NOMO-1 (cell line): ENCODE results near the gene EIF2S3.
"Not testable (repeated sequence)": the region's sequence is repeated elsewhere in the genome, so short reads cannot be mapped to it uniquely, and the experiment has no call there.

Experiments used
- DNase-seq, 2 experiments: peaks; one replicate each; lab custom pipeline; 2025; ENCODE audit not compliant: unreplicated experiment in 2 of 2; lab: John Stamatoyannopoulos, UW

Gene EIF2S3

DNA sequence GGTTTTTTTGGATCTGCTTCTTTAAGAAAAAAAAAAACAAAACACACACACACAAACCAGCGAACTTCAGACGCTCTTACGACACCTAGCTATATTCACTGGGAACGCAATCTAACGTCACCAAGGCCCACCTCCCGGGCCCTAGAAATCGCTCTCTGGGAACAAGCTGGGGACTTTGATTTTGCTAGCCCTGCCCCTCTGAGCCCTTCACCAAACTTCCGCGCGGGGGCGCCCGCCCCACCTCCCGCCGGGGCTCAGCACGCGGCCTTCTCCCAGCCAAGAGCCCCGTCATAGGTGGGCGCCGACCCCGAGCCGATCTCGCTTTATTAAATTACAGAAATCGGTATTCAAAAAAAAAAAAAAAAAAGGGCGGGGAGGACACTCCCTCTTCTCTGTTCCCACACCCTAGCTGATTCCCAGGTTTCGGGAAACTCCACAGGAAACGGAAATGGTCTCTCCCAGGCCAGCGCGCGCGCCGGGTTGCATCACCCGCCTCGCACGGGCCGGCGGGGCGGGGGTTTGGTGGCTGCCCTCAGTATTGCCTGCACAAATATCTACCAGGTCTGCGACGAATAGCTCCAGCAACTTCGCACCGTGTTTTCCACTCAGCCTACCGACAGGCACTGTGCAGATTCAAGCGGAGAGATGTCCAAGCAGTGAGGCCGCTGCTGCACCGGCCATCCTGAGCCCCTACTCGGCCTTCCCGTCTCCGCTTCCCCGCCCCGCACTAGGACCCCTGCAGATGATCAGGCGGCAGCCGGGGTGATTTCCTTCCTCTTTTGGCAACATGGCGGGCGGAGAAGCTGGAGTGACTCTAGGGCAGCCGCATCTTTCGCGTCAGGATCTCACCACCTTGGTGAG is at the start of gene EIF2S3:
Gene EIF2S3, plus strand, starts transcription at position 775 of the 861 bp plus-strand sequence. Its CDS starts 13 bp downstream, at position 788.
- DNase-seq: peak; percentile 94 to 96

DNA sequence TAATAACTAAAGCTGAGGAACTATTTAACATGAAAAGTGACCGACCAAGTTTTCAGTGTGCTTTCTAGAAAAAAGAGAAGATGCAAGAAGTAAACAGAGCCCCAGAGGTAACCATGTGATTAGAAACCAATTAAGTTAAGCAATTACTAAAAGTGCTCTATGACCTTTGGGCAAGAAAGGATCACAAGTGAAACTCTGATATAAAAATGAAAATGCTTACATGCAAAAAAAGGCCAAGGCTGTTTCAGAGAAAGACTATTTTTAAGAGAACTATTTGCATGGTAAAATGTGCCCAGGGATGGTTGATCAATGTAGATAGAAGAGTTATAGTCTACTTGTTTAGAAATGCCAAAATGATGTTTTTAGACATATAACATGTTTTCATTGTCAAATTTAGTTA is 49.7 kb upstream of the EIF2S3 start:
- no peak for DNase-seq

DNA sequence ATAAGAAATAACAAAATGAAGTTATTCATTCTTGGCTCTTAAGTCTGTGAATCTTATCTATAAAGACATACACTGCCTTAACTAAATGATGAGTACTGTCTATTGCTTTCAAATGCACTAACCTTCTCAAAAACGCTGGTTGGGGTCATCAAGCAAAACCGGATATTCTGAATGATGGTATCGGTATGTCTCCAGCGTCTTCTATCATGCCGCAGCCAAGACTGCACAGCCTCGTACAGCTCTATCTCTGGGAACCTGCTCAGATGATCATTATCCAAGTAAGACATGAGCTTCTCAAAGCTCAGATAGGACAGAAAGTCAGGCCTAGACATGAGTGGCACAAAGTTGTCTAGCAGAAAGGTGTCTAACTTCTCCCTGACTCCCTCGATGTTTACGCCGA is 48.9 kb upstream of the EIF2S3 start:
- DNase-seq: no peak

DNA sequence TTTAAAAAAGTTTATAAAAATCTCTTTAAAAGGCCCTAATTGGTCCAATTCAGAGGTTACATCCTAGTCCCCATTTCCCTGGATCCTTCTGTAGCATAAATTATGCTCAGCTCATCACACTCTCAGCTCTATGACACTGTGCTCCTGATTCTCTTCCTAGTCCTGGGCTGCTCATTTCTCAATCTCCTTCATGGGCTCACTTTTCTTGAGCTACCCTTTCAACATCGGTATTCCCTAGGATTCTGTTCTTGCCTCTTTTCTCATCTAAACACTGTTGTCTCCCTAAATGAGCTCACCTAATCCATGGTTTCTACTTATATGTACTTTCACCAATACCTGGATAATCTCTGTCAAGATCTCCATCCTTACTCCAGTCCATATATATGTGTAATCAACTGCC is 42.5 kb upstream of the EIF2S3 start:
- no peak for DNase-seq

DNA sequence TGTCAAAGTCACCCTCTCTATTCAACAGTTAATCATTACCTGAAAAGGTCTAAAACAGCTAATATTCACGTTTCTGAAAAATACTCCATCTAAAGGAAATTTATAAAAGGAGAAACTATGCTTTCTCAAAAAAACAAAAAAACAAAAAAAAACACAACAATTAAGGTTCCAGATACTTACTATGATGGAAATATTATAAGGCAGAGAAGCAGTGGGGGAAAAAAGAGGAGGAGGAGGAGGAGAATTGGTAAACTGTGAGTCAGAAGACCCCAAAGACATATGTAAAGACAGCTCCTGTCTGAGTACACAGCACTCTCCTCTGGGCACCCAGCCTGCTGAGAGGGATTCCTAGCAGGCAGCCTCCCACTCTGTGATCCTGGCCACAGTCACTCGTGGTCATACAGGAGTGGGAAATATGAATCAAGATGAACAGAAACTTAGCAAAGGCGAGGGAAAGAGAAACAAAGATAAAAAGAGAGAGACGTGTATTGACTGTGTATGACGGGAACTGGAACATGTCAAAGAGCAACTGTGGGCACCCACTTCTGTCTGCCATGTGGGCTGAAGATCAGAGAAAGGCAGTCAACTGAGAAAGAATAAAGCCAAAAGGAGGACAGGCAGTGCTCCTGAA is 40.3 kb upstream of the EIF2S3 start:
- no peak for DNase-seq

DNA sequence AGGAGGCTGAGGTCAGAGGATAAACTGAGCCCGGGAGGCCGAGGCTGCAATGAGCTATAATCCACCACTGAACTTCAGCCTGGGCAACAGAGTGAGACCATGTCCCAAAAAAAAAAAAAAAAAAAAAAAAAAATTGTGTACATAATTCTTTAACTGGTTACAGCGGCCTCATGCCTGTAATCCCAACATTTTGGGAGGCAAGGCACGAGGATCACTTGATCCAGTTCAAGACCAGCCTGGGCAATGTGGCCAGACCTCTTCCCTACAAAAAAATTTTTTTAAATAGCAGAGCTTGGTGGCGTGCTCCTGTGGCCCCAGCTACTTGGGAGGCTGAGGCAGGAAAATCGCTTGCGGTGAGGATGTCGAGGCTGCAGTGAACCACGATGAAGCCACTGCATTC is 37.1 kb upstream of the EIF2S3 start:
- DNase-seq: no peak

DNA sequence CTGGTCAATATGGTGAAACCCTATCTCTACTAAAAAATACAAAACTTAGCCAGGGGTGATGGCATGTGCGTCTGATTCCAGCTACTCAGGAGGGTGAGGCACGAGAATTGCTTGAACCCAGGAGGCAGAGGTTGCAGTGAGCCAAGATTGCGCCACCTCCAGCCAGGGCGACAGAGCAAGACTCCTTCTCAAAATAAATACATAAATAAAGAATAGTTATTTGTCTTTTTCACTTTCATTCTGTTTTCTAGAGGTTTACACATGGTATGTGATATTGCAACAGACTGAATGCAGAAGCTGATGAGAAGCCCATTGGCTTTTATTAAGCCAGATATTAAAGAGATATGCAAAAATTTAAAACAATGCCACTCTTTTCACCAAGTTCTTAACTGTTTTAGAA is 35.9 kb upstream of the EIF2S3 start:
- peak in 1 of 2 experiments; percentile 3 for DNase-seq

DNA sequence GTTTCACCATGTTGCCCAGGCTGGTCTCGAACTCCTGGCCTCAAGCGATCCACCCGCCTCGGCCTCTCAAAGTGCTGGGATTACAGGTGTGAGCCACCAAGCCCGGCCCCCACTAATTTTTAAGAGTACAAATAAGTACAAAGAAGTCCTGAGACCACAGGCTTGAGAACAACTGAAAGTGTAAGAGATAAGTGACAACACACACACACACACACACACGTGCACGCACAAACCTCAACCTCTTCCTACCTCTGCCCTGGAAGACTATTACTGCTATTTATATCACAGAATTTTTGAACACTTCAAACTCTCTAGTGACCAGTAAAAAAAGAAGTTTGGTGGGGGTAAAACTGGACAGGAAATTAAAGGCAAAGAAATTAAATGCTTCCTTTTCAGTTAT is 35.3 kb upstream of the EIF2S3 start:
- no peak for DNase-seq

DNA sequence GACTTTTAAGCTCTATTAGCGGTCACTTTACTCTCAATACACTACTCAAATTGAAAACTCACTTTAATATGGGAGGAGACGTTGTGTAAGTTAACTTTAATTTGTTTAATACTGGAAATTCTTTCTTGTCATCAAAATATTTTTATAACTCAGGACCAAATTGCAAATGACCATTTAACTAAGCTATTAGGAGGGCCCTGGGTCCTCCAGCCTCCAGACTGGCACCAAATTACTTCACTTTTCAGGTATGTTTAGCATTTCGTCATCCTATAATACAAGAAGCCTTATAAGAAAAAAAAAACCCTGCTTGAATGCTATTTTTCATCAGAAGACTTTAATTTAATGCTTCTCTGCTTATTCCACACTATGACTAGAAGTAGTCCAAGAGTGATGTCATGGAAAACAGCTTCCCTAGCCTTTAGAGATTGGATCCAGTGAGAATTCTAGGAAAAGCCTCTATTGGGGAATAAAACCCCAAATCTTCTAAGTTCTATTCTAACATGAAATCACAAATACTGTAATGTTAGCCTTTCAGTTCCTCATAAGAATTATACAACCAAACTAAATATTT is 34.4 kb upstream of the EIF2S3 start:
- DNase-seq: no peak

DNA sequence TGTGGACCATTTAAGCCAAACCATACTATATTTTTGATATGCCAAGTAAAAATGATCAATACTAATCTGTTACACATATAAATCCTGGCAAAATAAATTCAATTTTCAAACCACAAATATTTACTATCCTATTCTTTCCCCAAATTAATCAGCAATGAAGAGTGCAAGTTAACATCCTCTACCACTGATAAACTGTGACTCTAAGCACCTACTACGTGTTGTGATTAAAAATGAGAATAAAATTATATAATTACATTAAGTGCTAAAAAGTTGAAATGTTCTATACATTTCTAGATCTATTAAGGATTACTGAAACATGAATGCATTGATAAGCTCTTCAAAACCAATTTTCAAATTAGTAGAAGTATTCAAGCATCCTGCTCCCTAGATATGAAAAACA is 31.2 kb upstream of the EIF2S3 start:
- no peak for DNase-seq

DNA sequence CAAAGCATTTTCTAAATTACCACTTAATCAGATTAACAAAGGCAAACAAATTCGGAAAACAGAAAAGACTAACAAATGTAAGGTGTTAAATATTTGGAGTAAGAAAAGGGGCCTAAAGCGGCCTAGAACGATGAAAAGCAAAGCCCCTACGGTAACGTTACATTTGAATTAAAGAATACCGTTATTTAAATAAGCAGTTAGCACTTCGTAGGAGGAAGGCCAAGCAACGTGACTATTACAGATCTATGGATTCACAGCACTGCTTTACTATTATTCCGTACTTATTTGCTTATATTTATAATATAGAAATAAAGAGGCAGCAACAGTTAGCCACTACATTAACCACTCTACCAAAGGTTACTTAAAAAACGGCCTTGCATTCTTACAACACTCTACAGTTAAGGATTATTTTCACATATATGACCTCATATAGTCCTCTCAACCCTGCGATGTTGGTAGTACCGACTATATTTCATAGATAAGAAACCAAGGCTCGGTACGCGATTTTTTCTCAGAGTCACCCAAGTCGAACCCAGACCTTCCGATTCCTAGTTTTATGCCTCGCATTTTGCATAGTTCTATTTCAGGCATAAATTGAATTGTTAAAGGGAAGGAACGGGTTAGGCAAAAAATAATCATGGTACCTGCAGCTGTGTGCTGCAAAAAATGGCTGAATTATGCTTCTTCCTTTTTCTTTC is 30.6 kb upstream of the EIF2S3 start:
- peak in 1 of 2 experiments; percentile 22 for DNase-seq

DNA sequence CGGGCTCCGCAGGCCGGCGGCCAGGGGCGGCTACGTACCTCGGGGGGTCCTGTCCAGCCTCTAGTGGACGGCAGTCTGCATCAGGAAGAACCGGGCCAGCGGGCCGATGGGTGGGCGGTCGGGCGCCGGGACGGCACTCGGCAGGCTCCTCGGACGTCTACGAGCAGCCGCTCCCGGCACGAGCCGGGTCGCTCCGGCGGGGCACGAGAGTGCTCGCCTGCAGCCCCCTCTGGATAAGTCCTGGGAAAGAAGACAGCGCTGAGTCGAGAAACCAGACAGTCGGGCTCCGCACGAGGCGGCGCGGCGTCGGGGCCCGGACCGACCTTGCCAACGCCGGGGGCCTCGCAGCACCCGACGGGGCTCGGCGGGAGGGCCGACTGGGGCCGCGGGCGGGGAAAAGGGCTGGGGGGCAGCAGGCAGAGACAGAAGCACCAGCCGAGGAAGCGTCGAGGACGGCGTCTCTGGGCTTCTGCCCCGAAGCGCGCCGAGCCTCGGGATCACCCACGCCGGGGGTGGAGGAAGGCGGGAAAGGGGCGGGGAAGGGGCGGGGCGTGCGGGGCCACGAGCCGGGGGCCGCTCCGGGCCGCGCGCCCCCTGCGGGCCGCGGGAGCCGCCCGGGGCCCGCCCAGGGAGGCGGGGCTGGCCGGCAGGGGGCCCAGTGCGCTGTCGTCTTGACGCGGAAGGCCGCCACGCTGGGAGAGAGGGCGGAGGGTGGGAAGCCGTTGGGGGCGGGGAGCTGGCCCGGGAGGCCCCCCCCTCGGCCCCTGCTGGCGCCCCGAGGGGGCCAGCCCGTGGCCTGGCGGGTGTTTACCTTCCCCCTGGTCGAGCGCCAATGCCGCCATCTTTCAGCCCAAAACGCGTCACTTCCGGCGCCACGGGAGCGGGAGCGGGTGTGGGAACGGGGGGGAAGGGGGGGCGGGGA is 29.7 kb upstream of the EIF2S3 start:
- peak; percentile 74 to 87 for DNase-seq

DNA sequence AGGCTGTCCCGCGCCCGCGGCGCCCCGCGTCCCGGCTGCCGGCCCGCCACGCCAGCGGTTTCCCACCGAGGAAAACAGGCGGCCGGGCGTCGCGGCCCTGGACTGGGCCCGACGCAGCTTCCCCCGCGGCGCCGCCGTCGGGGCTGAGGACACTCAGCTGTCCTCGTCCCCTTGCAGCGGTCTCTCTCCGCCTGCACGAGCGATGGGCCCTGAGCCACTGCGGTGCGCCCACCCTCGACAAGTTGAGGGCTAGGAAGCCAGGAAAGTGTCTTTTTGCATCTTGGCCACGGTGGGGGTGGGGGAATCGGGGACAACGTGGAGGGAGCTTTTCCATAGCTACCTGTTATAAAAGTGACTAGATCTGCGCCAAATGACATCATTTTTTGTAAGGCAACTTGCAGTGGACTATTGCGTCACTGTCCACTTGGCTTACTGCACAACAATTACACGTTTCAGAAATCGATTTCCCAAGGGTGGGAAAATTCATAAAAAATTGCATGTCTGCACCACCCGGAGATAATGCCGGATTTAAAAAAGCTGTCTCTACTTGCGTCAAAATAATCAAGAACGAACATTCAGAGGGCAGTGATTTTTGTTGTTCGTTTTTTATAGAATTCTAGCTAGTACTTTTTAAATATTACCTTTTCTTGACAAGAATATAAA is 28.9 kb upstream of the EIF2S3 start:
- peak; percentile 9 to 30 for DNase-seq

DNA sequence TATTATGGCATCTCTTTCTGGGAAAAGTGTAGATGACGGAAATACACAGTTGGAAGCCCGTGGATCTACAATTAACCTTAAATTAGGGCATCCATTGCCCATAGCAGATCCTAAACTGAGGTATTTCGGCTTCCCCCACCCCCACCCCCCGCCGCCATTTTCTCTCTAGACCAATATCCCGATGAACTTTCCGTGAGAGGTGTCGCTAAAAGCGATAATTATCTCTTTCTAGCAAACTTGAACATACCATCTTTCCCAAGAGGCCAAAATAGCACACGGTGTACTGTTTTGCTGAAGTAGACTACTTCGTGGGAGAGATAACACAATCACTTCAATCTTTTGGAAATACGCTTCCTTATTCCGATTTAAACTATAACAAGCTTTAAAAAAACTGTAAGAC is 28.3 kb upstream of the EIF2S3 start:
- peak in 1 of 2 experiments; percentile 5 for DNase-seq

DNA sequence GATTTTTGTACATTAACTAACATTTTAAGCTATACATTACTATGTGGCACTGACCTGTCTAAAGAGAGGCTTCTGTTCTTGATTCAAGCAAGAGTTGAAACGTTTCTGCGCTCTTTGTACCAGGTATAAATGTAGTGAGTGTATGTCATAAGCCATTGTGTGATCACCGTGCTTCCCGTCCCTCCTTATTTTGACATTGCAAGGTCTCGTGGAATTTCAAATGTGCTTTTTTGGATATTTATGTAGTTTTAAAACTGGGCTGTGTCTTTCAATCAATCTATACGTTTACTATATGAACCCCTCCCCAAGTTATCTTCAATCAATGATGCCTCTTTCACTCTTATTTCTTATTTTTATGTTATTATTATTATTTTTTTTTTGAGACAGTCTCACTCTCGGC is 27.7 kb upstream of the EIF2S3 start, which contains the start of gene KLHL15:
Gene KLHL15, minus strand, starts transcription at position 101 of the 400 bp plus-strand sequence. CDS start 20,493 bp downstream, outside the sequence.
- no peak for DNase-seq

DNA sequence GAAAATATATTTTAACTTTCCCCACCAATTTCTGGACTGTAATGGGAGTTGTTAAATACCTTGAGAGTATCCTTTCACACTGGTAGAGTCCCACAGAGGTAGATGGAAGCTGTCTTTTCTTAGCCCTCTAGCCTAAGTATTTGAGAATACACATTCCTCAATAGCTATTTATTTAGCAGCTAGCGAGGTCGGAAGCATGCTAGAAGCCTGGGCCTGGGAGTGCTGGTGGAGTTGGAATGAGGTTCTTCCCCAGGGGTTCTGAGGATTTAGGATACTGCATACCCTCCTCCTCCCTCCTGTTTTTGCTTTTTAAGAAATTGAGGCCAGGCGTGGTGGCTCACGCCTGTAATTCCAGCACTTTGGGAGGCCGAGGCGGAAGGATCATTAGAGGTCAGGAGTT is 26.8 kb upstream of the EIF2S3 start:
- DNase-seq: no peak

DNA sequence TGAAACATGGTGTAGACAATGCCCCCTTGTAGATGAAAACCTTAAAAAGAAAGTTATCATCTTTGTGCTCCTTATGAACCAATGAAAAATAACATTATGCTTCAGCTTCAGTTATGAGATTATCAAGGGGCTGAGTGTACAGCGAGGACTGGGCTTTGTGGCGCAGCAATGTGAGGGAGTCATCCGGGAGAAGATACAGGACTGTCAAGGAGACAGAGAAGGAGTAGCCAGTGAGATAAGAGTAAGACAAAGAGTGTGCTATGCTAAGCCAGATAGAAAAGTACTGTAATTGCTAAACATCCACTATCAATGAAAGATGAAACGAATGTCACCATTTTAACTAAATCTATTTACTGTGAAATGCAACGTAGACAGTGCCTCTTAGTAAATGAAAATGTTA is 24.2 kb upstream of the EIF2S3 start:
- no peak for DNase-seq

DNA sequence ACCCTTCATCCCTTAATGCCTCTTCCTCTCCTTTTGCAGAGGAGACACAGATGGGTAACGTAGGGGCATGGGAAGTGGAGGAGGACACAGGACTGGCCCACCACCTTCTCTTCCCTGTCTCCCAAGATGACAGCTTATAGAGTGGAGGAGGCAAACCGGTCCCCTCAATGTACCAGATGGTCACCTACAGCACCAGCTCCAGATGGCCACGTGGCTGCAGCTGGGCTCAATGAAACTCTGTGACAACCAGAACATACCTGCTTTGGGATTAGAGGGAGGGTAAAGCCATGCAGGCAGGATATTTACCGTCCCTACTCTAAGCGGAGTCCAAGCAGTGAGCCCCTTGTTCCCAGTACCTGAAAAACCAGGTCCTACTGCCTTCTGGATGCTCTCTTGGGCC is 20.3 kb upstream of the EIF2S3 start:
- no peak for DNase-seq

DNA sequence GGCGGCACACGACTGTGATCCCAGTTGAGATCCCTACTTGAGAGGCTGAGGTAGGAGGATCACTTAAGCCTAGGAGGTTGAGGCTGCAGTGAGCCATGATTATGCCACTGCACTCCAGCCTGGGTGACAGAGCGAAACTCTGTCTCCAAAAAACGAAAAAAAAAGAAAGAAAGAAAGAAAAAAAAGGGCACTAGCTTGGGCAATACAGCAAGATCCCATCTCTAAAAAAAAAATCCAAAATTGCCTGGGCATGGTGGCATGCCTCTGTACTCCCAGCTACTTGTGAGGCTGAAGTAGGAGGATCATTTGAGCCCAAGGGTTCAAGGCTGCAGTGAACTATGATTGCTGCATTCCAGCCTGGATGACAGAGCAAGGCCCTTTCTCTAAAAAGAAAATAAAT is 17.0 kb upstream of the EIF2S3 start:
- no peak for DNase-seq

DNA sequence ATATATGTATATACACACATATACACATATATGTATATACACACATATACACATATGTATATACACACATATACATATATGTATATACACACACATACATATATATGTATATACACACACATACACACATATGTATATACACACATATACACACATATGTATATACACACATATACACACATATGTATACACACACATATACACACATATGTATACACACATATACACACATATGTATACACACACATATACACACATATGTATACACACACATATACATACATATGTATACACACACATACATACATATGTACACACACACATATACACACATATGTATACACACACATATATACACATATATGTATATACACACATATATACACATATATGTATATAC is 8.7 kb upstream of the EIF2S3 start:
- DNase-seq: not testable (repeated sequence)
